Activated CD8-positive, alpha-beta memory T cell treated with anti-CD3 and anti-CD28 coated beads, Interleukin-2, amount 50 U/mL, for 4 hours (primary cell): ENCODE measurements around the gene PHF11.
"Not testable (repeated sequence)": the region's sequence is repeated elsewhere in the genome, so short reads cannot be mapped to it uniquely, and the experiment has no call there.

Source experiments
- DNase-seq: peaks from one replicate; pipeline ENCODE4 v3.0.0-alpha.2; 2020

The PHF11 gene

GRCh38 chr13:49550942-49551644, 55.3 kb downstream of the PHF11 start:
- DNase-seq: no peak

DNA sequence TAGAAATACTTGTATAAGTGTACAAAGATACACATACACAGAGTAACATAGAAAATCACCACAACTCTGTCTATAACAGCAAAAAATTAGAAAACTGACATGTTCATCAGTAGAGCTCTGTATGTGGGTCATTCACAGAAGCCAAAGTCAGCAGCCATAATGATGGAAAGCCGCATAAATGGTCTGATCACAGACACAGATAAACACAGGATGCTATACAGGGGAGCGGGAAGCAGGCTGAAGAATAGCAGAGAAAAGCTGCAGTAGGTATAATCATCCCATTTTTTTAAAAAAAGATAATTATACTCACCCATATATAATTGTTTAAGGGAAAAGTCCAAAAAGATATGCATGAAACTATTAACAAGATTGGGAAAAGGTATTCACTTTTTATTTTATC, 58.1 kb downstream of the PHF11 start:
- DNase-seq: no peak

DNA sequence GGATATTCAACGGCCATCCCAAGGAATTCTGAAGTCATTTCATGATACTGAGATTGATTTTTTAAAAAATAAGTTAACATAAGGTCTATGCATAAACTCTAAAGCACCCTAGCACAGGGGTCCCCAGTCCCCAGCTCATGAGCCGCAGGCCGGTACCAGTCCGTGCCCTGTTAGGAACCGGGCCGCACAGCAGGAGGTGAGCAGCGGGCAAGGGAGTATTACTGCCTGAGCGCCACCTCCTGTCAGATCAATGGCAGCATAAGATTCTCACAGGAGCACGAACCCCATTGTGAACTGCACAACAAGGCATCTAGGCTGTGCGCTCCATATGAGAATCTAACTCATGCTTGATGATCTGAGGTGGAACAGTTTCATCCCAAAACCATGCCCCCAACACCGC, 58.6 kb downstream of the PHF11 start:
- DNase-seq: no peak

- DNase-seq: no peak
Measured at GRCh38 chr13:49559006-49559405, 63.3 kb downstream of the PHF11 start.

GRCh38 chr13:49560270-49561061, 64.7 kb downstream of the PHF11 start:
- peak; percentile 18 for DNase-seq

DNA sequence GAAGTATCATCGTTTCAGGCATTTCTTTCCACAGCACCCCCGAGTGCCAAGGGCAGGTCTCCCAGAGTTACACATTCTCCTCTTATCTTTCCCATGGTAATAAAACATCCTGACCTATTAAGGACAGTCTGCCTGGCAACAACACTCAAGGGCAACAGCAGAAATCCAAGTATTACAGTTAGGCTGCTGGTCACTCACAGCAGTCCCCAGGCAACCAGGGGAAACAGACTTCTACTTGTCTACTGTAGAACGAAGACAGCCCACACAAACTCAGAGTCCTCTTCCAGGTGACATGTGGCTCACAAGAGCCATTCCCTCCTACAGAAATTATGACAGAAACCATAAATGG, 65.3 kb downstream of the PHF11 start:
- no peak for DNase-seq

GRCh38 chr13:49563516-49563915, 67.8 kb downstream of the PHF11 start:
- DNase-seq: no peak

DNA sequence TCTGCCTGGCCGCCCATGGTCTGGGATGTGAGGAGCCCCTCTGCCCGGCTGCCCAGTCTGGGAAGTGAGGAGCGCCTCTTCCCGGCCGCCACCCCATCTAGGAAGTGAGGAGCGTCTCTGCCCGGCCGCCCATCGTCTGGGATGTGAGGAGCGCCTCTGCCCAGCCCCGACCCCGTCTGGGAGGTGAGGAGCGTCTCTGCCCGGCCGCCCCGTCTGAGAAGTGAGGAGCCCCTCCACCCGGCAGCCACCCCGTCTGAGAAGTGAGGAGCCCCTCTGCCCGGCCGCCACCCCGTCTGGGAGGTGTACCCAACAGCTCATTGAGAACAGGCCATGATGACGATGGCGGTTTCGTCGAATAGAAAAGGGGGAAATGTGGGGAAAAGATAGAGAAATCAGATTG, 69.7 kb downstream of the PHF11 start:
- DNase-seq: not testable (repeated sequence)

GRCh38 chr13:49566461-49566860, 70.7 kb downstream of the PHF11 start:
- DNase-seq: no peak

GRCh38 chr13:49567491-49567890, 71.7 kb downstream of the PHF11 start:
- DNase-seq: no peak

- no peak for DNase-seq
Measured at GRCh38 chr13:49569993-49570689, 74.4 kb downstream of the PHF11 start.

- DNase-seq: no peak
Measured at GRCh38 chr13:49571299-49572240, 75.8 kb downstream of the PHF11 start.
